ENCODE data around the gene DCST2.

The DCST2 gene

GRCh38 chr1:155019377-155020245, 14.0 kb downstream of the DCST2 start:
- TF ChIP-seq CTCF (IDR thresholded peaks at IDR 0.05; ENCODE audit: low read length, missing control alignments) = no peak
- DNase-seq (ENCODE audit: low read depth) = no peak
- no peak overlapping the region for H3K4me3 ChIP-seq (replicated peaks; ENCODE audit: low read depth, low read length)

DNA sequence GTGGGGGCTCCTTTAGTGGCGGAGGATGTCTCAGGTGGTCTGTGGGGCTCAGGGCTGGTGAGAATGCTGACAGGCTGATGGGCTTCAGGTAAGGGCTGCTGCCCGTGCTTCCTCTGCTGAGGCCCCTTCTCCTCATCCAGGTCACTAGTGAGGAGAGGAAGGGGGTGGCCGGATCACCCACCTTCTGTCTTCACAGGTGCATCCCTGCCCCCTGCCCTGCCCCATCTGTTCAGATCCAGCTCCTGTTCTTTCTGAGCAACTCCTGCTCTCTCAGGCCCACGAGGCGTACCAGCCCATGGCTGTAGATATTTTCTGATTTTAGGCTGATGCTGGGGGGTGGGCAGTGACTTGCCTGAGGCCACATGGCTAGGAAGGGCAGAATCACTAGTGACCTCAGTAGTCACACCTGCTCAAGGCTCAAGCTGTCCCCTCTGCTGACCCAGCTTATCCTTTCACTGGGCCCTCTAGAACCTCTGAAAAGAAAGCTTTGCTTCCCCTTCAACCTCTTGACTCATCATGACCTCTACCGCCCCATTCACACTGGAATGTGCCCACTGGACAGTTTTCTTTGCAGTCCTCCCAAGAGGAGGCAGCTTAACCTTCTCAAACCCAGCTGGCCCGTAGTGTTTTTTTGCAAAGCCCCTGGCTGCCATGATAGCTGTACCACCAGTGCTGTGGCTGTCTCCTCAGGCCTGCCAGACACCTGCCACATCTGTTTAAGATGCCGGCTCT, 14.8 kb downstream of the DCST2 start:
- no peak for TF ChIP-seq CTCF (IDR thresholded peaks at IDR 0.05; ENCODE audit: low read length, missing control alignments)
- no peak for DNase-seq (ENCODE audit: low read depth)
- no peak overlapping the region for H3K4me3 ChIP-seq (replicated peaks; ENCODE audit: low read depth, low read length)

- DNase-seq (ENCODE audit: low read depth) = no peak
- TF ChIP-seq CTCF (IDR thresholded peaks at IDR 0.05; ENCODE audit: low read length, missing control alignments) = no peak
- H3K4me3 ChIP-seq (replicated peaks; ENCODE audit: low read depth, low read length) = peak overlapping the region; percentile 41
Observed at GRCh38 chr1:155017946-155018316, 15.7 kb downstream of the DCST2 start.

- peak; percentile 90 for TF ChIP-seq CTCF (IDR thresholded peaks at IDR 0.05; ENCODE audit: low read length, missing control alignments)
- peak; percentile 86 for DNase-seq (ENCODE audit: low read depth)
- H3K4me3 ChIP-seq (replicated peaks; ENCODE audit: low read depth, low read length) = peak overlapping the region; percentile 41
Observed at GRCh38 chr1:155017041-155017945, 16.3 kb downstream of the DCST2 start.

DNA sequence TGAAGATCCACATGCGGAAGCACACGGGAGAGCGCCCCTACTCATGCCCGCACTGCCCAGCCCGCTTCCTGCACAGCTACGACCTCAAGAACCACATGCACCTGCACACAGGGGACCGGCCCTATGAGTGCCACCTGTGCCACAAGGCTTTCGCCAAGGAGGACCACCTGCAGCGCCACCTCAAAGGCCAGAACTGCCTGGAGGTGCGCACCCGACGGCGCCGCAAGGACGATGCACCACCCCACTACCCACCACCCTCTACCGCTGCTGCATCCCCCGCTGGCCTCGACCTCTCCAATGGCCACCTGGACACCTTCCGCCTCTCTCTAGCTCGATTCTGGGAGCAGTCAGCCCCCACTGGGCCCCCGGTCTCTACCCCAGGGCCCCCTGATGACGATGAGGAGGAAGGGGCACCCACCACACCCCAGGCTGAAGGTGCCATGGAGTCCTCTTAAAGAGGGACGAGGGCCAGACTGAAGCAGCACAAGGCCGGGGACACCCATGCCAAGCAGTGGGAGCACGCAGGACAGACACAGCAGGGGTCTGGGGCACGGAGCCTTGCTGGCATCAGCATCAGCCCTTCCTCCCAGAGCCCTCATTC, 17.2 kb downstream of the DCST2 start:
- no peak for TF ChIP-seq CTCF (IDR thresholded peaks at IDR 0.05; ENCODE audit: low read length, missing control alignments)
- DNase-seq (ENCODE audit: low read depth) = no peak
- H3K4me3 ChIP-seq (replicated peaks; ENCODE audit: low read depth, low read length) = no peak overlapping the region

- no peak for TF ChIP-seq CTCF (IDR thresholded peaks at IDR 0.05; ENCODE audit: low read length, missing control alignments)
- H3K4me3 ChIP-seq (replicated peaks; ENCODE audit: low read depth, low read length) = no peak overlapping the region
- DNase-seq (ENCODE audit: low read depth) = no peak
Observed at GRCh38 chr1:155015527-155016230, 17.9 kb downstream of the DCST2 start.

Measured in fibroblast of pulmonary artery (primary cell).